Esophagus squamous epithelium (tissue), 5 donors: ENCODE data around the gene IFIT1B. TPM values are rescaled to one million over a fixed set of nuclear protein-coding genes. Genes with fewer than 3 reads are reported as not detected.
A peak's percentile ranks its signal among the peaks of the same experiment; 100 is the strongest.
"Not testable (repeated sequence)": the region's sequence is repeated elsewhere in the genome, so short reads cannot be mapped to it uniquely, and the experiment has no call there.

ENCODE experiments used
- DNase-seq: peaks from one replicate; lab custom pipeline; 2025; lab: John Stamatoyannopoulos, UW
- H3K27ac ChIP-seq, 4 donors: fragments of 200-600 bp; sonication (generic); one replicate each; pipeline ENCODE4 v1.5.1; 2016 to 2019; ENCODE audit warnings: mild to moderate bottlenecking in 1 of 4
- H3K27me3 ChIP-seq, 4 donors: fragments of 200-600 bp; sonication (generic); 1 replicate in 3 of 4; 2 replicates in 1 of 4; pipeline versions ENCODE4 v1.5.1 to v1.6.0; 2017 to 2021; ENCODE audit warnings: antibody characterized with exemption in 1 of 4
- H3K36me3 ChIP-seq, 3 donors: fragments of 200-600 bp; sonication (generic); one replicate each; pipeline ENCODE4 v1.5.1; 2016 to 2019
- H3K4me1 ChIP-seq, 3 donors: fragments of 200-600 bp; sonication (generic); one replicate each; pipeline ENCODE4 v1.5.1; 2017 to 2019
- H3K4me3 ChIP-seq, 4 donors: fragments of 200-600 bp; sonication (generic); 1 replicate in 3 of 4; 2 replicates in 1 of 4; pipeline ENCODE4 v1.5.1; 2016 to 2019; ENCODE audit warnings: mild to moderate bottlenecking in 2 of 4, moderate library complexity in 1 of 4
- H3K9me3 ChIP-seq, 3 donors: fragments of 200-600 bp; sonication (generic); one replicate each; pipeline ENCODE4 v1.5.1; 2016 to 2019
- CTCF ChIP-seq, 6 experiments: fragments of 450-650 bp in 4 of 6; fragments of 200-600 bp in 2 of 6; sonication (generic) in 2 of 6; IDR thresholded peaks; one replicate each; pipeline ENCODE4 v1.5.1; 2016 to 2019; ENCODE audit warnings: antibody characterized with exemption in 6 of 6, mild to moderate bottlenecking in 4 of 6, moderate library complexity in 4 of 6
- POLR2A ChIP-seq, 4 donors: fragments of 450-650 bp; IDR thresholded peaks; one replicate each; pipeline ENCODE4 v1.6.1; 2017; ENCODE audit warnings: antibody characterized with exemption in 4 of 4, mild to moderate bottlenecking in 4 of 4, moderate library complexity in 3 of 4
- WGBS, 2 donors: methylation state at CpG; one replicate each; pipeline ENCODE4 v1.1.5; 2018; 5-methylcytosine and 5-hydroxymethylcytosine counted together
- intact Hi-C: fragments of 100-400 bp; cut with DNase I; formaldehyde crosslinking; loops from one replicate; pipeline ENCODE4 v1.15.0; 2022
- total RNA-seq, 4 donors: library from RNA; depleted of rRNA; stranded (reverse); fragments of >200 nt; gene quantifications; one replicate each; pipeline ENCODE4 v1.1.0, GENCODE V29; 2016
- donor health status: DM: yes; HTN: yes; CAD: no.

Gene IFIT1B
- total RNA-seq, 4 donors from 2014 or later: not detected

DNA sequence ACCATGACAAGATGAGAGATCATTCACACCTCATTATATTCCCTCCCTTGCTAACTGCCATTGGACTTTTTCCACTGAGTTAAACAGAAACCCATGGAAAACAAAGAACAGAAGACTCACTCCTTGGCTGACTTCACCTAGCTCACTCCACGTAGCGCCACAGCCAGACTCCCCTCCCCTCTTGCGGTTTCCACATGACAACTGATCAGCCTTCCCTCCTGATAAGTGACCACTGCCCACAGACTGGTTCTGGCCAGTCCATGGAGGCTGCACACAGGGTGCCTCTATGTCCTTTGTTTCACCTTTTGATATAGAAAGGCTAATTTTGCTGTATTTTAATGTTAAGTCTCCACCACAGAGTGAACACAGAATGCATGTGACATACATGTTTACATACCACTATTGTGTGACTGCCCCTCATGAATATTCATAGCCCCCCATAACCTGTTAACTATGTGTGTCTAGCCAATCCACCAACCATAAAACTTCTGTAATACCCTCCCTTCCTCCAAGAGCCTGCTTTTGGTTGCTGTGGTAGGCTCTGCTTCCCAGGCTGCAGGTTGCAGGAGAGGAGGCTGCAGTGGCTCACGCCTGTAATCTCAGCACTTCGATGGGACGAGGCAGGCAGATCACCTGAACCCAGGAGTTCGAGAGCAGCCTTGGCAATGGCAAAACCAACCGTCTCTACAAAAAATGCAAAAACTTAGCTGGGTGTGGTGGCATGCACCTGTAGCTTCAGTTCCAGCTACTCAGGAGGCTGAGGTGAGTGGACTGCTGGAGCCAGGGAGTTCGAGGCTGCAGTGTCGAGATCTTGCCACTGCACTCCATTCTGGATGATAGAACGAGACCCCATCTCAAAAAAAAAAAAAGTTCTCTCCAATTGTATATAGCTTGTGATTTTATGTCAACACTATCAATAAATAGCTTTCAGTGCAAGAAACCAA, 26.5 kb downstream of the IFIT1B start:
- intact Hi-C loops: no loop called here
- Histone ChIP-seq H3K9me3 (no peaks in the 10 kb centered on the region), H3K27ac (no peak overlapping the region), H3K4me3 (no peak overlapping the region), H3K4me1 (no peaks in the 10 kb centered on the region), H3K36me3 (peaks cover 0 to 23% (median 0%) of the 10 kb centered on the region in 3 donors), H3K27me3 (no peaks in the 10 kb centered on the region)
- DNase-seq: no peak
- WGBS, 2 donors: 81 to 85% methylated on average over 6 to 7 of the region's 11 CpGs
- TF ChIP-seq POLR2A (IDR thresholded peaks at IDR 0.05) (no peak), CTCF (IDR thresholded peaks at IDR 0.05) (no peak)

DNA sequence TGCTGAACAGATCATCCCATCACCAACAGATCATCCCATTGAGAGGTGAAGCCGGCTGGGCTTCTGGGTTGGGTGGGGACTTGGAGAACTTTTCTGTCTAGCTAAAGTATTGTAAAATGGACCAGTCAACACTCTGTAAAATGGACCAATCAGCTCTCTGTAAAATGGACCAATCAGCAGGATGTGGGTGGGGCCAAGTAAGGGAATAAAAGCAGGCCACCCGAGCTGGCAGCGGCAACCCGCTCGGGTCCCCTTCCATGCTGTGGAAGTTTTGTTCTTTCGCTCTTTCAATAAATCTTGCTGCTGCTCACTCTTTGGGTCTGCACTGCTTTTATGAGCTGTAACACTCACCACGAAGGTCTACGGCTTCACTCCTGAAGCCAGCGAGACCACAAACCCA, 28.3 kb downstream of the IFIT1B start:
- intact Hi-C loops, H3K4me1 ChIP-seq, H3K27ac ChIP-seq, DNase-seq, H3K4me3 ChIP-seq, H3K27me3 ChIP-seq, H3K9me3 ChIP-seq: not testable (repeated sequence)
- H3K36me3 ChIP-seq: peaks cover 0 to 23% (median 0%) of the 10 kb centered on the region in 3 donors
- 89 to 98% methylated on average over 7 to 8 of the region's 9 CpGs for WGBS, 2 donors

DNA sequence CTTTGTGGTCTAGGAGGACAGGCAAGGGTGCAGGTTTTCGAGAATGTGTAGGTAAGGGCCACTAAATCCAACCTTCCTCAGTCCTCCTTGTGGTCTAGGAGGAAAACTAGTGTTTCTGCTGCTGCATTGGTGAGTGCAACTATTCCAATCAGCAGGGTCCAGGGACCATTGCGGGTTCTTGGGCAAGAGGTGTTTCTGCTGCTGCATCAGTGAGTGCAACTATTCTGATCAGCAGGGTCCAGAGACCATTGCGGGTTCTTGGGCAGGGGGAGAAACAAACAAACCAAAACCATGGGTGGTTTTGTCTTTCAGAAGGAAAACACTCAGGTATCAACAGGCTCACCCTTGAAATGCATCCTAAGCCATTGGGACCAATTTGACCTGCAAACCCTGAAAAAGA, 29.9 kb downstream of the IFIT1B start:
- DNase-seq, intact Hi-C loops, H3K9me3 ChIP-seq, H3K27ac ChIP-seq, H3K27me3 ChIP-seq, H3K4me3 ChIP-seq, H3K4me1 ChIP-seq: not testable (repeated sequence)
- WGBS, 2 donors: 94 to 95% methylated on average over 2 to 3 of the region's 3 CpGs
- H3K36me3 ChIP-seq: peaks cover 0 to 15% (median 0%) of the 10 kb centered on the region in 3 donors

GRCh38 chr10:89409282-89409681, 31.4 kb downstream of the IFIT1B start:
- H3K27ac ChIP-seq, H3K4me3 ChIP-seq, H3K27me3 ChIP-seq, DNase-seq, H3K9me3 ChIP-seq, intact Hi-C loops, H3K36me3 ChIP-seq: not testable (repeated sequence)
- peaks cover 0 to 23% (median 0%) of the 10 kb centered on the region in 3 donors for H3K4me1 ChIP-seq
- WGBS, 2 donors: 96 to 97% methylated on average over 5 of the region's 5 CpGs

- H3K27ac ChIP-seq, intact Hi-C loops, DNase-seq, H3K9me3 ChIP-seq, H3K27me3 ChIP-seq, H3K36me3 ChIP-seq, H3K4me3 ChIP-seq: not testable (repeated sequence)
- peaks cover 0 to 29% (median 0%) of the 10 kb centered on the region in 3 donors for H3K4me1 ChIP-seq
- WGBS, 2 donors: 75 to 84% methylated on average over 5 of the region's 5 CpGs
These were observed 32.7 kb downstream of the IFIT1B start for GRCh38 chr10:89410551-89410950.

DNA sequence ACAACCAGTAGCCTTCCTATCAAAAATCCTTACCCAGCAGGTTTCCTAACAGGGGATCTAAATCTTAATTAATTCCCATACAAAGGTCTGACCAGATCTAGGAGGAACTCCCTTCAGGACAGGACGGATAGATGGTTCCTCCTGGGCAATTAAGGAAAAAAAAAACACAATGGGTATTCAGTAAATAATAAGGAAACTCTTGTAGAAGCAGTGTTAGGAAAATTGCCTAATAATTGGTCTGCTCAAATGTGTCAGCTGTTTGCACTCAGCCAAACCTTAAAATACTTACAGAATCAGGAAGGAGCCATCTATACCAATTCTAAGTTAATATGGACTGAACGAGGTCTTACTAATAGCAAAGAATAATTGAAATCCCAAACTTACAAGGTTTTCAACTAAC, 33.3 kb downstream of the IFIT1B start:
- WGBS, 2 donors: 54 to 68% methylated on average over 2 of the region's 2 CpGs
- peaks cover 0 to 35% (median 5%) of the 10 kb centered on the region in 3 donors for H3K4me1 ChIP-seq
- not testable (repeated sequence) for H3K36me3 ChIP-seq

GRCh38 chr10:89412276-89412675, 34.4 kb downstream of the IFIT1B start:
- peaks cover 0 to 46% (median 12%) of the 10 kb centered on the region in 3 donors for H3K4me1 ChIP-seq
- intact Hi-C loops, H3K27ac ChIP-seq, DNase-seq, H3K36me3 ChIP-seq, H3K9me3 ChIP-seq, H3K27me3 ChIP-seq, H3K4me3 ChIP-seq: not testable (repeated sequence)
- WGBS, 2 donors: 84 to 95% methylated on average over 8 to 10 of the region's 10 CpGs

More for the DNA sequence above, 33.3 kb downstream of the IFIT1B start:
- H3K9me3 ChIP-seq, intact Hi-C loops, H3K27ac ChIP-seq, H3K4me3 ChIP-seq, H3K27me3 ChIP-seq, DNase-seq: not testable (repeated sequence)

DNA sequence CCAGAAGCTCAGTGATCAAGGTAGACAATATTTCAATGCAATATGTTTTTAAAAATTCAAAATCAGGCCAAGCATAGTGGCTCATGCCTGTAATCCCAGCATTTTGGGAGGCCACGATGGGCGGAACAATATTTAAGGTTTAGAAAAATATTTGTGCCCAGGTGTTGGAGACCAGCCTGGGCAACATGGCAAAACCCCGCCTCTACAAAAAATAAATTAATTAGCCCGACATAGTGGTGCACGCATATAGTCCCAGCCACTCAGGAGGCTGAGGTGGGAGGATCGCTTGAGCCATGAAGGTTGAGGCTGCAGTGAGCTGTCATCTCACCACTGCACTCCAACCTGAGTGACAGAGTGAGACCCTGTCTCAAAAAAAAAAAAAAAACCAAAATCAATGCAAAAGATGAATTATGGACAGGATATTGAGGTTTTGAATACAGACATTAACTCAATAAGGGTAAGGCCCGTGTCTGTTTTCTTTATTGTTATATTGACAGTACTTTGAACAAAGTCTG, 35.6 kb downstream of the IFIT1B start:
- Histone ChIP-seq H3K4me3 (peak overlapping the region in 3 of 4 donors; percentile 80 to 91 (median 80)), H3K9me3 (no peaks in the 10 kb centered on the region), H3K36me3 (peaks cover 0 to 14% (median 0%) of the 10 kb centered on the region in 3 donors), H3K27me3 (no peaks in the 10 kb centered on the region), H3K4me1 (peaks cover 0 to 58% (median 18%) of the 10 kb centered on the region in 3 donors), H3K27ac (peak overlapping the region; percentile 94 to 97 (median 94))
- no peak for DNase-seq
- intact Hi-C loops: no loop called here
- TF ChIP-seq CTCF (IDR thresholded peaks at IDR 0.05) (no peak), POLR2A (IDR thresholded peaks at IDR 0.05) (no peak)
- 71 to 85% methylated on average over 7 of the region's 7 CpGs for WGBS, 2 donors
